Hepatocyte (in vitro differentiated cells): ENCODE measurements around the gene NRP1. TPM values are rescaled to one million over a fixed set of nuclear protein-coding genes. Genes with fewer than 3 reads are reported as not detected.

ENCODE experiments used
- DNase-seq: peaks from one replicate; pipeline ENCODE4 v3.0.0-alpha.2; 2016; ENCODE audit warnings: low spot score
- H2AFZ ChIP-seq: fragments of 200-600 bp; sonication (generic); 2 replicates; pipeline ENCODE4 v1.6.0; 2016; ENCODE audit warnings: antibody characterized with exemption, mild to moderate bottlenecking
- H3K27ac ChIP-seq: fragments of 200-600 bp; sonication (generic); 2 replicates; pipeline ENCODE4 v1.5.1; 2016; ENCODE audit warnings: mild to moderate bottlenecking
- H3K27me3 ChIP-seq: fragments of 200-600 bp; sonication (generic); 2 replicates; pipeline ENCODE4 v1.6.1; 2016
- H3K36me3 ChIP-seq: fragments of 200-600 bp; sonication (generic); replicated peaks from 2 replicates; pipeline ENCODE4 v1.5.1; 2016; ENCODE audit warnings: low read depth; ENCODE audit not compliant: insufficient read depth
- H3K4me1 ChIP-seq: fragments of 200-600 bp; sonication (generic); 2 replicates; pipeline ENCODE4 v1.5.1; 2016; ENCODE audit warnings: mild to moderate bottlenecking, moderate library complexity; ENCODE audit not compliant: insufficient read depth
- H3K4me2 ChIP-seq: fragments of 200-600 bp; sonication (generic); 2 replicates; pipeline ENCODE4 v1.6.0; 2016
- H3K4me3 ChIP-seq: fragments of 200-600 bp; sonication (generic); 2 replicates; pipeline ENCODE4 v1.5.1; 2016; ENCODE audit warnings: mild to moderate bottlenecking
- H3K79me2 ChIP-seq: fragments of 200-600 bp; sonication (generic); 2 replicates; pipeline ENCODE4 v1.6.0; 2017; ENCODE audit warnings: mild to moderate bottlenecking
- H3K9me2 ChIP-seq: fragments of 200-600 bp; sonication (generic); replicated peaks from 2 replicates; pipeline ENCODE4 v1.6.0; 2017; ENCODE audit warnings: mild to moderate bottlenecking; ENCODE audit not compliant: insufficient read depth
- H3K9me3 ChIP-seq: fragments of 200-600 bp; sonication (generic); 2 replicates; pipeline ENCODE4 v1.5.1; 2016; ENCODE audit warnings: low read depth, mild to moderate bottlenecking
- H4K20me1 ChIP-seq: fragments of 200-600 bp; sonication (generic); 2 replicates; pipeline ENCODE4 v1.6.0; 2016; ENCODE audit warnings: mild to moderate bottlenecking; ENCODE audit not compliant: insufficient read depth, poor library complexity, severe bottlenecking
- CTCF ChIP-seq: fragments of 200-600 bp; sonication (generic); IDR thresholded peaks from 2 replicates; pipeline ENCODE4 v1.5.1; 2016; ENCODE audit warnings: antibody characterized with exemption, mild to moderate bottlenecking; ENCODE audit not compliant: poor library complexity
- EZH2 ChIP-seq: fragments of 200-600 bp; sonication (generic); IDR thresholded peaks from 2 replicates; pipeline ENCODE4 v1.6.1; 2016; ENCODE audit warnings: antibody characterized with exemption, mild to moderate bottlenecking, borderline replicate concordance
- EZH2phosphoT487 ChIP-seq: fragments of 200-600 bp; sonication (generic); IDR thresholded peaks from one replicate; pipeline ENCODE4 v1.6.1; 2018; ENCODE audit warnings: antibody characterized with exemption, mild to moderate bottlenecking, low read depth, moderate library complexity; ENCODE audit not compliant: unreplicated experiment, severe bottlenecking
- WGBS: methylation state at CpG from one replicate; pipeline ENCODE4 v1.1.6; 2016; ENCODE audit warnings: low lambda C conversion rate; ENCODE audit errors: missing lambda C conversion rate; 5-methylcytosine and 5-hydroxymethylcytosine counted together
- polyA plus RNA-seq: library from polyadenylated mRNA; unstranded; fragments of >200 nt; fragmentation: Nextera tagmentation; extraction: Ambion mirVana; gene quantifications from 2 replicates; pipeline ENCODE4 v1.2.1, GENCODE V29; 2016
- total RNA-seq: library from RNA; depleted of rRNA; stranded (reverse); fragments of >200 nt; gene quantifications from 2 replicates; pipeline ENCODE4 v1.2.3, GENCODE V29; 2014

NRP1 gene
- total and polyA plus RNA-seq, 2 experiments from 2014 or later: 32.2 to 46.9 TPM

GRCh38 chr10:33368086-33368485 lies 33.6 kb upstream of the NRP1 start:
- WGBS: 95% methylated on average over 4 of the region's 4 CpGs
- H3K27ac ChIP-seq: no peak overlapping the region
- no peaks in the 10 kb centered on the region for H4K20me1 ChIP-seq
- no peaks in the 10 kb centered on the region for H3K4me1 ChIP-seq
- H3K79me2 ChIP-seq: no peaks in the 10 kb centered on the region
- no peaks in the 10 kb centered on the region for H3K9me3 ChIP-seq
- DNase-seq: no peak
- H3K36me3 ChIP-seq: no peaks in the 10 kb centered on the region
- TF ChIP-seq CTCF (no peak), EZH2phosphoT487 (no peak), EZH2 (no peak)
- H3K9me2 ChIP-seq: no peaks in the 10 kb centered on the region
- H3K27me3 ChIP-seq: no peaks in the 10 kb centered on the region
- no peak overlapping the region for H3K4me2 ChIP-seq
- no peak overlapping the region for H2AFZ ChIP-seq
- no peak overlapping the region for H3K4me3 ChIP-seq

- Histone ChIP-seq H4K20me1 (no peaks in the 10 kb centered on the region), H3K9me2 (no peaks in the 10 kb centered on the region), H3K27ac (no peak overlapping the region), H3K27me3 (no peaks in the 10 kb centered on the region), H3K4me1 (no peaks in the 10 kb centered on the region), H3K4me2 (no peak overlapping the region), H3K36me3 (no peaks in the 10 kb centered on the region), H3K79me2 (no peaks in the 10 kb centered on the region), H3K4me3 (no peak overlapping the region), H2AFZ (no peak overlapping the region), H3K9me3 (no peaks in the 10 kb centered on the region)
- TF ChIP-seq EZH2phosphoT487 (no peak), CTCF (no peak), EZH2 (no peak)
- no peak for DNase-seq
Measured at GRCh38 chr10:33365871-33366411, 31.5 kb upstream of the NRP1 start.

- H3K36me3 ChIP-seq: no peaks in the 10 kb centered on the region
- no peaks in the 10 kb centered on the region for H3K9me2 ChIP-seq
- H3K4me2 ChIP-seq: no peak overlapping the region
- H2AFZ ChIP-seq: no peak overlapping the region
- H3K4me3 ChIP-seq: no peak overlapping the region
- WGBS: 92% methylated on average over 1 of the region's 1 CpG
- H3K4me1 ChIP-seq: no peaks in the 10 kb centered on the region
- DNase-seq: no peak
- H3K9me3 ChIP-seq: no peaks in the 10 kb centered on the region
- H3K27ac ChIP-seq: no peak overlapping the region
- H3K27me3 ChIP-seq: no peaks in the 10 kb centered on the region
- TF ChIP-seq CTCF (no peak), EZH2 (no peak), EZH2phosphoT487 (no peak)
- H3K79me2 ChIP-seq: no peaks in the 10 kb centered on the region
- H4K20me1 ChIP-seq: no peaks in the 10 kb centered on the region
Measured at GRCh38 chr10:33365301-33365700, 30.8 kb upstream of the NRP1 start.

GRCh38 chr10:33363106-33363505 lies 28.6 kb upstream of the NRP1 start:
- Histone ChIP-seq H4K20me1 (no peaks in the 10 kb centered on the region), H2AFZ (no peak overlapping the region), H3K9me2 (no peaks in the 10 kb centered on the region), H3K79me2 (no peaks in the 10 kb centered on the region), H3K4me1 (no peaks in the 10 kb centered on the region), H3K9me3 (no peaks in the 10 kb centered on the region), H3K4me3 (no peak overlapping the region), H3K36me3 (no peaks in the 10 kb centered on the region), H3K27me3 (no peaks in the 10 kb centered on the region), H3K27ac (no peak overlapping the region), H3K4me2 (no peak overlapping the region)
- no peak for TF ChIP-seq CTCF
- no peak for TF ChIP-seq EZH2
- TF ChIP-seq EZH2phosphoT487: no peak
- no peak for DNase-seq
